GM12875 (cell line): ENCODE data around the gene TPM2.

Experiments
- H3K4me3 ChIP-seq: one replicate; pipeline ENCODE4 v1.5.1; 2011; ENCODE audit warnings: low read depth, low read length, control low read depth
- CTCF ChIP-seq: IDR thresholded peaks from 2 replicates; pipeline ENCODE4 v1.5.1; 2011; ENCODE audit warnings: low read depth, mild to moderate bottlenecking, control low read depth, inconsistent platforms, low read length, moderate library complexity, borderline replicate concordance; ENCODE audit not compliant: insufficient read depth

The TPM2 gene

GRCh38 chr9:35656831-35657545, 32.7 kb downstream of the TPM2 start:
- no peak for TF ChIP-seq CTCF

GRCh38 chr9:35656348-35656747, 33.4 kb downstream of the TPM2 start:
- no peak for TF ChIP-seq CTCF
- no peak overlapping the region for H3K4me3 ChIP-seq

More at GRCh38 chr9:35656831-35657545, 32.7 kb downstream of the TPM2 start:
- no peak overlapping the region for H3K4me3 ChIP-seq

GRCh38 chr9:35653611-35654010, 36.1 kb downstream of the TPM2 start:
- no peak overlapping the region for H3K4me3 ChIP-seq
- no peak for TF ChIP-seq CTCF

- no peak for TF ChIP-seq CTCF
- H3K4me3 ChIP-seq, result no peak overlapping the region
These were observed 36.9 kb downstream of the TPM2 start for GRCh38 chr9:35652829-35653209.

GRCh38 chr9:35651956-35652828, 37.5 kb downstream of the TPM2 start:
- TF ChIP-seq CTCF, result no peak
- H3K4me3 ChIP-seq, result no peak overlapping the region

GRCh38 chr9:35650341-35651158, 39.2 kb downstream of the TPM2 start, which contains the start of gene SIT1:
Gene SIT1, minus strand, starts transcription at chr9:35650931. Its CDS starts 78 bp downstream, at chr9:35650853.
- no peak for TF ChIP-seq CTCF
- peak within 1 kb of the TSS; percentile 75 for H3K4me3 ChIP-seq
